GM21360 (cell line): ENCODE measurements around the gene EPB41L2.
"Not testable (repeated sequence)": the region's sequence is repeated elsewhere in the genome, so short reads cannot be mapped to it uniquely, and the experiment has no call there.

Experiments
- ATAC-seq: cut with Tn5 transposase; IDR thresholded peaks from one replicate; pipeline ENCODE4 v1.9.1; 2021; ENCODE audit warnings: mild to moderate bottlenecking, moderate library complexity; ENCODE audit not compliant: unreplicated experiment

The EPB41L2 gene

DNA sequence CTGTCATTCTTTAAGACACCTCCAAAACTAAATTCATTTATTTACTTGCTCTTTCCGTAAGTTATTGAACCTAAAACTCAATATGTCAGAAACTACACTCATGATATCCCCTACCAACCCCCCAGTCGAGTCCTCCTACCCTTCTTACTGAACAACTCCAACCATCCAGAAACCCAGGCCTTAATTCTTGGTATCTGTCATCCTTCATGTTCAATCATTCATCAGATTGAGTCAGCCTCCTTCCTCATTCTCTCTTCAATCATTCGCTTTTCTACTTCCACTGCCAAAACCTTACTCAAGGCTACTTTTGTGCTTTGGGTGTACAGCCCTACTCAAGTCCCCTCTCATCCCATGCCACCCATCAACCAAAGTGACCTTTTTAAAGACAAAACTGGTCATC is 140.1 kb downstream of the EPB41L2 start:
- ATAC-seq = no peak

DNA sequence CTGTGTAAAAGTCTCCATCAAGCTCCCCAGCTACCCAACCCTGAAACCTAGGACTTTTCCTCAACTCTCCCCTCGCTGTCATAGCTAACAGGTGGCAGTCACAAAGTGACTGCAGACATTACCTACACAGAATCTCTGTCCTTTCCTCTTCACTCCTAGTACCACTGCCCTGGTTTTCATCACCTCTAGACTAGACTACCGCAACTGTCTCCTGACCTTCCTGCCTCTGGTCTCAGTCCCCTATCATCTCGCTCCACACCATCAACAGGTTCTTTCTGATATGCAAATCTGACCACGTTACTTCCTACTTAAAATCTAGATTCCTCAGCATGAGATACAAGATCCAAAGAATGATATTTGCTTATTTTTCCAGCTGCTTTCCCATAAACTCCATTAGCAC is 142.1 kb downstream of the EPB41L2 start:
- no peak for ATAC-seq

DNA sequence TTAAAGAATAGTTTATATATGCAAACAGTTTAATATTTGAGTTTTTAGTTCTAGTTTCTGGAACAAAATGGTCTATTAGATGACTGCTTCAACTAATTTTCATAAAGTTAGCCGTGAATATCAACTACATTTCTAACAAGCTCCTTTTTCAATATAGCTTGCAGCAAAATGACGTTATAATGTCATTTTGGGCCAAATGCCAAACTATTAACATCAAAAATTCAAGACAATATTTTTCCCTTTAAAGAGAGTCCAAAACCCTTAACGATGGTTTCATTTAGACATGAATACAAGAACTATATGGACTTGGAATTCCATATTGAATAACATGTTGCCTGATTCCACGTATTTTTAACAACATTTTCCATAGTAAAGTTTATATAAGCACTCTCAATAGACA is 144.9 kb downstream of the EPB41L2 start:
- ATAC-seq = no peak

DNA sequence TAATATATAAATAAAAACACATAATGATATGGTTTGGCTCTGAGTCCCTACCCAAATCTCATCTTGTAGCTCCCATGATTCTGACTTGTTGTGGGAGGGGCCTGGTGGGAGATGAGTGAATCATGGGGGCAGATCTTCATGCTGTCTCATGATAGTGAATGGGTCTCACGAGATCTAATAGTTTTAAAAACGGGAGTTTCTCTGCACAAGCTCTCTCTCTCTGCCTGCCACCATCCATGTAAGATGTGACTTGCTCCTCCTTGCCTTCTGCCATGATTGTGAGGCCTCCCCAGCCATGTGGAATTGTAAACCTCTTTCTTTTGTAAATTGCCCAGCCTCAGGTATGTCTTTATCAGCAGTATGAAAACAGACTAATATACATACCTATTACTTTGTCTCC is 147.4 kb downstream of the EPB41L2 start:
- not testable (repeated sequence) for ATAC-seq

DNA sequence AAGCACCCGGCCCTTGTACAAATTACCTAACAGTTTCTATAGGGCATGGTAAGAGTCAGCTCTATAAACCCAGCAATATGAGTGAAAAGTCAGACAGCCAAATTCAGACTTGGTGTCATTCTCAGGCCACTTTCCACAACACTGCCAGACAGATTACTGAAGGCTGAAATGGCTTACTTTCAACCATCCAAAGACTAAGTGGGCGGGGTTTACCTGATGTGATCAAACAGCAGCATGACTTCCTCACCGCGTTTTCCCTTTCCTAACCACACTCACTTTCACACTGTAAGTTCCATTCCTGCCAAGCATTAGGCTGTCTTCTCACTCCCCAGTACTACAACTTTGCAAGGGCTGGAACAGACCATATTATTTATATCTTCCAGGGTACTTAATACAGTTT is 149.9 kb downstream of the EPB41L2 start:
- peak; percentile 79 for ATAC-seq

DNA sequence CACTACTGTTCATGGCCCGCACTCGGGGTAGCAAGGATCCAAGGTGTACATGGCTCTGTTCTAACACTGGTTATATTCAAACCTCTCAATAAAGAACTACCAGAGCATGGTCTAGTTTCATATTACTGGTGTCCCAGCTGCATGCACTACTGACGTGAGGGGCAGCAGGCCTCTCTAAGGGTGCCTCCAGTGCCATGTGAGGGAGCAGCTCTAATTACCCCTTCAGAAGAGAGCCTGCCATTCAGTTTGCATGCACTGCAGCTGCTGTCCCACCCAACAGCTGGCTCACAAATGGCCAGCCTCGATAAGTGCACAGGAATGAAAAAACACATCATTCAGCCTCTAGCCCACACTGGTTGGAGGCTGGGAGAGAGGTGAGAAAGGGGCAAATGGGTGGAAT is 150.6 kb downstream of the EPB41L2 start:
- no peak for ATAC-seq

DNA sequence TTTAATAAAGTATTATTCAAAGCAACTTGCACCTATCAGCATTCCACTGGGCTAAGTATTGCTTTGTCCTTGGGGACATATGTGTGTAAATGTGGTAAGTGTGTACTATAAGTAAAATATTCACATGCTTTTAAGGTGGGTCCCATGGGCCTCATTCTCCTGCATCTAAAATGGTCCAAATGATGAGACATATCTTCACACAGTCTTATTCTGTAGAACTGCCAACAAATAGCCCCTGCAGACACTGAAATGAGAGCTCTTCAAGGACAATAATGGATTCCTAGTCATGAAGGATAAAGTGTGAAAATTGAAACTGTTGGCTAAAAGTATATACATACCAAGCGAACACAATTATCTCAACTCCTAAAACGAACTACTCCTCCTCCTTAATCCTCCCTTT is 154.1 kb downstream of the EPB41L2 start:
- ATAC-seq = no peak

DNA sequence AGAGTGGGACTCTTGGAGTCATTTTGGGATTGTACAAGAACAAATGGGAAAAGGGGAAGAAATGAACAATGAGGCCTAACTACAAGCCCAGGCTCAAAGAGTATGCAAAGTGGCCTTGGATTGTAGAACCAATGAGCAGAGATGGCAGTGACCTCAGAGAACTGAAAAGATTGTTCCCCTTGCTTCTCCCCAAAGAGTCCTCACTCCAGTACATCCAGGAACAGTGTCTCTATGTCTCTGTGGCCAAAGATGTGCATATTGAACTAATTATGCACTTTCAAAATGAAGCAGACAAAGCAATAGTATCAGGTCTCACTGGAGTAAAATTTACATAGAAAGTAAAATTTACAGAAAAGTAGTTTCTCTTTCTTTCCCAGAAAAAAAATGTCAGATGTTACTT is 154.9 kb downstream of the EPB41L2 start:
- peak; percentile 70 for ATAC-seq

DNA sequence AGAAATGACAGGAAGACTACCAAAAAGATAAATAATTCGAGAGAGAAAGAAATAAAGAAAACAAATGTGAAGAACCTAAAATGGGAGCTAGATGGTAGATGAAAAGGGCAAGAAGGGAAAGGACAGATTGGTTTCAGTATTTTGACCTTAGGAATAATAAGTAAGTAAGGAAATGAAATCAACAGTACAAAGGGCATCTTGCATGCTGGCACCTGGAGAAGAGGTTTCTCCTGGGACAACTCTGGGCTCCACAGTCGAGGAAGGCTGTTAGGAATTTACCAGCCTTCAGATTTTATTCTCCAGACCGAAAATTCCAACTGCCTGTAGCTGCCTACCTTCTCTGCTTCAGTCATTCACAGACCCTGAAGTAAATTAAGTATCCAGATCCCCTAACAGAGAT is 155.4 kb downstream of the EPB41L2 start:
- no peak for ATAC-seq

DNA sequence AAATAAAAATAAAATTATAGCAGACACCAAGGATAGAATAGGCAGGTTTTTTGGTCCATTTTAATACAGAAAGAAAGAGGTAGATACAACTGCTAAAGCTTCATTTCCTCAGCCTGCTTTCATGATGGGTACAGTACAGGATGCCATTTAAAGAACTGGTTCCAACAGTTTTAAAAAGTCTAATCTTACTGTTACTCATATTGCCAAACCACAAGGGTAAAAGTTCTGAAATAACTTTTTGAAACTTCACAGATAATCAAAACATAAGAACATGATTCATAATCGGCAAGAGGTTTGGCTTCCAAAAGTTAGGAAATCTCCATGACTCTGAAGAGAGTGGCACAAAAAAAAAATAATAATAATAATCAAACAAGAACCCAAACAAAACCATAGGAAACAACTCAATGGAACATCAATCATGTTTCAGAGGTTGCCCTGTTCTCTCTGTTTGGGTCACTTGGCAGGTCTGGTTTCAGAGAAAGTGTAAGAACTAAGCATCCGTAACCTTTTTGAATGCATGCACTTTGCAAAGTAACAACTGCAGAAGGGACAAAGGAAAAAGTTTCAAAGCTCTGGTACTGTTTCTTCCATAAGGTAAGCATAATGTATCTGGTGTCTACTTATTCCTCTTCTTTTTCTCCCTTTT is 156.2 kb downstream of the EPB41L2 start:
- peak; percentile 50 for ATAC-seq

DNA sequence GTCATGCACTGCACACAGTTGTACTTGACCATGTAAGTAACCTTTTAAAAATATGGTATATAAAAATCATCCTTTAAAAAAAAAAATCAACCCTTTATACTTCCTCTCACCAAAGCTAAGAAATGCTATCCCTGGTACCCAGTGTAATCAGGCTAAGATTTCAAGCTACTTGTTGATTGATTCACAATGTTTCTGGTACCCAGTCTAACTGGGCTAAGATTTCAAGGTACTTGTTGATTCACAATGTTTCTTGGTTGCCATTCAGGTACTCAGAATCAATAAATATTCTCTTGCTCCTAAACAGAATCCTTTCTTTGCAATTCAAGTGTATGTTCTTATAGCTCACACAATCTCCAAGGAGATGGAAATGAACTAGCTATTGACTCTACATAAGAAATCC is 159.4 kb downstream of the EPB41L2 start:
- ATAC-seq = no peak

DNA sequence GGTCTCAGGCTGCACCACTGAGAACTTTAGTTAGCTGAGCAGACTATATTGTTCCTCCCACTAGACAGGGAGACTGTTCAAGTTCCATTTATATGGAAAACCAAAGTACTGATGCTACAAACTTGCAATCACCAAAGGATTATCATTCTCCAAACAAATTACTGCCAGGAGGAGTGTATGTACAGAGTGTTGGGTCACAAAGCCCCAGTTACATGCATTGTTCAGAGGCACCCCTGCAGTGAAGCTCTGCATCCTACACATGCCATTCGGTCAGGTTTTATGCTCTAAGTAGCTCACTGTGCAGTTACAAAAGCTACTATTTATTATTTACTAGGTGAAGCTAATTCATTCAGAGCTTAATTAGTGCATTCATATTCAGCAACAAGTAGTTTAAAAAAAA is 160.0 kb downstream of the EPB41L2 start:
- ATAC-seq = no peak

DNA sequence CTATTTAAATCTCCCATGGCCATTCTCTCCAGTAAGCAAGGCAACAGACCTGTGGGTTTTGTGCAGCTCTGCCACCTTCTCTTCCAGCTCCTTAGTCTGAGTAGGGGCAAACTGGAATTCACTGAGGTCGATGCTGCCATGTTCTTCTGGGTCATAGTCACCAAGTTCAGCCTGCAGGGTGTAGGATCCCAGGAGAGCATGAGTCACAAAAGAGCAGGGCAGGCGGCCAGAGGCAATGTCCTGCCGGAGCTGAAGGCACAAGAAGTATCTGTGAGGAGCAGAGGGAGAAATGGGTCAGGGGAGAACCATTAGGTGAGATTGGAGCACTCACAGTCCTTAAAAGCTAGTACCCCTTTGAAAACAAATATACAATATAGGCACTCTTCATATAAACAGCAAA is 162.1 kb downstream of the EPB41L2 start:
- no peak for ATAC-seq

DNA sequence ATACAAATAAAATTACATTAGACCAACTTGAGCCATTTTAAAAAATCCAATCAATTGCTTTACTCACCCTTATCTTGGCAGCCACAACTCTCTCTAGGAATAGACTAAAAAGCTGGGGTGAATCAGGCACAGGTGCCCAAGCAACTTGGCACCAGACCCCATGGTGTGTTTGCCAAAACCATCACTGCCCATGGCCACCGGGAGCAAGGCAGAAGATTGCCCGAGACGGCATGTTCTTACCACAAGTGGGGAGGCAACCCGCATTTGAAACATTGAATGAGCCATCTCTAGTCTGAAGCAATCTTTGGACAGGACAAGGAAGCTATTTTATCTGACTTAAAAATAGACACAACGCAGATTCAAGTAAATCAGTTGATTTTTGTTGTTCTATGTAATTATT is 166.8 kb downstream of the EPB41L2 start:
- ATAC-seq = no peak

DNA sequence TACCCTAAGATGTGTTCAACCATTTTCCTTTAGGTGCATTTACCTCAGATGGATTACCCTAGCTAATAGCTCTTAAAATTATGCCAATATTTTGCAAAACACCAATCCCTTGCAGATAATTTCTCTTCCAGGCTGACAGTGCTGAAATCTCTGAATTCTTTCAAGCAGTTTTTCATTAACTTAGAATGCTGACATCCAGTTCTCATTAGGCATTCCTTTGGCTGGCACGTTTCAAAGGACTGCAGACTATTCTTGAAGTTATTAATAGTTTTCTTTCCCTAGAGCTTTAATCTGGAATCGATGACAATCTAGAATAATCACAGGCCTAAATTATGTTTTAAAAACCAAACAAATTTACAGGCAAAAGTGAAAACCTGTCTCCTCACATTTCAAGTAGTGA is 167.5 kb downstream of the EPB41L2 start:
- no peak for ATAC-seq

DNA sequence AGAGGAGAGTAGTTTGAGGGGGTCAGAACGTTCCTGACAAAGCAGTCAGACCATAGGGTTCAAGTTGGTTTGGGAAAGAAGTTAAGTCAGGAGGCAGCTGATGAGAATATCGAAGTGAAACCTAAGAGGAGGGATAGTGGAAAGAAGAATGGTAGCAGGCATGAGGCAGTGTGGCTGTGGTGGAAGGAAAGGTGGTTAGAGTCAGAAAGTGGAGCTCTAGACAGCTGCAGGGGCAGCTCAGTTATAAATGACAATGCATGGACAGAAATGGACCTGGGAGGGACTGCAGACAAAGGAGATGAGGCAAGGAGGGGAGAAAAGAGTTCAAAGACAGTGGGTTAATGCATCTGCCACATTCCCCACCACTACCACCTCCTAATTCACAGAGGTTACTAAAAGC is 169.3 kb downstream of the EPB41L2 start:
- ATAC-seq = no peak

DNA sequence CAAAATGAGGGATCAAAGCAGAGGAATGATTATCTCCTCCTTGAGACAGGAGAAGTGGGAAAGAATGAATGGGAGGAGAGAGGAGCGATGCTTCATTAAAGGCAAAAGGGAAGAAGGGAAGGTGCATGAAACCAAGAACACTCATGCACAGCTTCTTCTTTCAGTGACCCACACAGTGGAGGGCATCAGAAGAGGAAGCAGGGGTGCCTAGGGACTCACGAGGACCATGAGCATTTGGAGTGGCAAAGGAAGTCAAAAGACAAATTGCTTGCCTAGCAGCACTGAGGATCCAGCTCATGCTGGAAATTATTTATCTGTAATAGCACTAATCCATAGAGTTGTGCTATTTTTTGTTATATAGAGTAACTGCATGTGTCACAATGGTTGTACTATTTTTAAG is 169.8 kb downstream of the EPB41L2 start:
- ATAC-seq = no peak

DNA sequence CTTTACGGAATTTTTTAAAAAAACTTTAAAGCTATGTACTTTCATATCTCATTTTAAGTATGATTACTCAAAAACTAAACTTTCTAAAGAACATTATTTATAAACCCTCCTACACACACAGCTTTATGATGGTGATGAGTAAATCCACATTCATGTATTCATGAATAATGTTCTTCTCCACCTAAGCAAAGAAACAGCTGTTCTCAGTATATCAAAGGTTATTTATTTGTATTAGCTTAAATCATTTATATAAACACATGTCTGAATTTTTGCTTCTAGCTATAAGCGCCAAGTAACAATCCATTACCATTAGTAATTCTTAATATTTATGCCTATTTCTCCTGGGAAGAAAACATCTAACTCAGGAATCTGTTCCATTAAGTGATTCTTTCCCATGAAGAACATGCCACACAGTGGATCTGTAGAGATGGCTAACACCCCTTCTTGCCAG is 172.5 kb downstream of the EPB41L2 start:
- ATAC-seq = no peak

DNA sequence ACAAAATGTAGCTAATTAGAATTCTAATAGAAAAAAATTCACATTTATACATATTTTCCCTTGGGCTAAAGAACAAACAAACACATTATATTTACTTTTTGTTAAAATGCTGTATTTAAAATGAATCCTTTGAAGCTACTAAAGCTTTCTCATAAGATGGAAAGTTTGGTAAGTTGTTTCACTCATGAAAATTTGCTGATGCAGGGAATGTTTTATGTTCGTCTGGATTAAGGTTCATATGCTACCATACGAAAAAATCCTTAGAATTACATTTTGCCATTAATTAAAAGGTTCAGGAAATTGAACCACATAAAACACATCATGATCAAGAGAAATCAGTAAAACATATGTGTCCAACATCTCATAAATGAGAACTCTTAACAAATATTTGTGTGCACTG is 173.6 kb downstream of the EPB41L2 start:
- ATAC-seq = no peak

DNA sequence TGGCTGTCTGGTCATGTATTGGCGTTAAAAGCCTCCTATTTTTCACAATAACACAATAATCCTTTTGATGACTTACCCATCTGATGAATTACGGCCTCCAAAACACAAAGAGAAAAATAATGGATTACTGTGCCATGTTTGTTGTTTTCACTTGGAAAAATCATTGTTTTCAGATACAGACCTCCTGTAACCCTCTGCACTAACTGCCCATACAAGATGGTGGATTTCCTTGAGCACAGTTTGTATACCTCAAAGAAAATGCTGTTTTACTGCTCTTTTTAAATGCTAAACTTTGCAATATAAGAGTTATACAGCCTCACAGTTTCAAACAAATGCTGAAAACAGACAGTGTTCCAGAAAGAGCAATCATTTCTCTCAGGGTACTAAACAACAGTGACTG is 174.8 kb downstream of the EPB41L2 start:
- ATAC-seq = no peak

DNA sequence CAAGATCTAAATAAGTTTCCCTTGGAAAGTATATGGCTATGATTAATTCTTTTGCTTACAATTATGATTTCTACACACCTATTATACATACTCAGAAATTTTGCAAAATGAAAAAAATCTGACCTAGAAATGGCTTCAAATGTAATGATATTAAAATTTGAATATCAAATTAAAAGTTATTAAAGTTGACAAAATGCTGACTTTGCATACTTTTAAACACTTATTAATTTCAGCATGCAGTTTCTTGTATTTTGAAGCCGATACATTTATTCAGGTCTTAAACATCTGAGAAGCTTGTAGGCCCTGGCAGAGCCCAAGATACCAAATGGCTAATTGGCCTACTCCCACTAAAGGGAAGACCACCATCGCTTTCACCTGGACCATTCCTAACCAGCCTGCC is 176.1 kb downstream of the EPB41L2 start:
- no peak for ATAC-seq

DNA sequence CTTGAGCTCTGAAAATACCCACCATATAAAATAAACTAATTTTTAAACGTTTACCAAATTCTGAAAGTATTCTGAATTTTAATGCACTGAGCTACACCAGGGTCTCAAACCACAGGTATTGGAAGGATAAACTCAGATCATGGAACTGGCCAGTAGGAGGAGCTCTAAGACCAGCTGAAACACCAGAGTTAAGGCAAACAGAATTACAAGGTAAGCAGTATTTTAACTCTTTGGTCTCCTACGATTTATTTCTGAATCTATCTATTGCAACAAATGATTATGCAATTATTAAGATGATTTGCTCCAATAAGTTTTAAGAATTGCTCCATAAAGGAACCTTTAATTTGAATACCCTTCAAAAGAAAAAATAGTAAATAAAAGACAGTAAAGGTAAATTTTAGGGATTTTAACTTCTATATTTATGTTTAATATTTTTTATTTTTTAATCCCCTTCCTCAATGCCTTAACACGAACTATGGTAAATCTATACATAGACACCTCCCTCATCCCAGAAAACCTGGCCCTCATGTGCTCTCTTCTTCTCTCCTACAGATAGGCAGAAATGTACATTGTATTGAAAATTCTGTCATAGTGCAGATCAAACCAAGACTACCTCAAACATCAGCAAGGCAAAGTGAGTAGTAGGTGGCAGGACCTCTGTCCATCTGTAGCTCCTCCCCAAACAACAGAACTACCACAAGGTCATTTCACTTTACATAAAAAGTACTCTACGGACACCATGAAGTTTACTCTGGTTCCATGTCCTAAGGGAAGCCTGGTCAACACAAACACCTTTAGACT is 177.5 kb downstream of the EPB41L2 start:
- ATAC-seq = peak; percentile 76

DNA sequence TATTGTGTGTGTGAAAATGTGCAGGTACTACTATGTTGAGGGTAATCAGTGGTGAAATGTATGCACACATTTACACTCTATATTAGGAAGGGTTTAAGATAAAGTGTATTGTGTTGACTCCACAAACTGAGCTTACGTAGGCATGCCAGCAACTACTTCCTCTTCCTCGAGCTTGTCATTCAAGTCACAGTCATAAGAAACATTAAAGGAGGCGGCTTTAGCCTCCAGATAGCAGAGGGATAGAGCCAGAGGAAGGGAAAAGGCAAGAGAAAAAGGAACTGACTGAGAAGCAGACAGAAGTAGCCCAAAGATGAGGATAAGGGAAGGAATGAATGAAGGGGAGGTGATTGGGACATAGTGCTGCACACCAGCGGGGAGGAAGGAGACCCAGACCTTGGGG is 180.7 kb downstream of the EPB41L2 start:
- ATAC-seq = no peak
